Measurements from ENCODE around the gene TBCB.

GRCh38 chr19:36086326-36086725, 28.9 kb upstream of the TBCB start:
- TF ChIP-seq TEAD4 (IDR thresholded peaks at IDR 0.05) (no peak), CREB1 (IDR thresholded peaks at IDR 0.05; ENCODE audit: low read depth) (no peak), RAD21 (IDR thresholded peaks at IDR 0.05; ENCODE audit: low read depth) (no peak), TAF1 (IDR thresholded peaks at IDR 0.05; ENCODE audit: low read depth) (no peak), USF1 (IDR thresholded peaks at IDR 0.05) (no peak), EGR1 (IDR thresholded peaks at IDR 0.05) (no peak)
- TF ChIP-seq, protein P1, sequence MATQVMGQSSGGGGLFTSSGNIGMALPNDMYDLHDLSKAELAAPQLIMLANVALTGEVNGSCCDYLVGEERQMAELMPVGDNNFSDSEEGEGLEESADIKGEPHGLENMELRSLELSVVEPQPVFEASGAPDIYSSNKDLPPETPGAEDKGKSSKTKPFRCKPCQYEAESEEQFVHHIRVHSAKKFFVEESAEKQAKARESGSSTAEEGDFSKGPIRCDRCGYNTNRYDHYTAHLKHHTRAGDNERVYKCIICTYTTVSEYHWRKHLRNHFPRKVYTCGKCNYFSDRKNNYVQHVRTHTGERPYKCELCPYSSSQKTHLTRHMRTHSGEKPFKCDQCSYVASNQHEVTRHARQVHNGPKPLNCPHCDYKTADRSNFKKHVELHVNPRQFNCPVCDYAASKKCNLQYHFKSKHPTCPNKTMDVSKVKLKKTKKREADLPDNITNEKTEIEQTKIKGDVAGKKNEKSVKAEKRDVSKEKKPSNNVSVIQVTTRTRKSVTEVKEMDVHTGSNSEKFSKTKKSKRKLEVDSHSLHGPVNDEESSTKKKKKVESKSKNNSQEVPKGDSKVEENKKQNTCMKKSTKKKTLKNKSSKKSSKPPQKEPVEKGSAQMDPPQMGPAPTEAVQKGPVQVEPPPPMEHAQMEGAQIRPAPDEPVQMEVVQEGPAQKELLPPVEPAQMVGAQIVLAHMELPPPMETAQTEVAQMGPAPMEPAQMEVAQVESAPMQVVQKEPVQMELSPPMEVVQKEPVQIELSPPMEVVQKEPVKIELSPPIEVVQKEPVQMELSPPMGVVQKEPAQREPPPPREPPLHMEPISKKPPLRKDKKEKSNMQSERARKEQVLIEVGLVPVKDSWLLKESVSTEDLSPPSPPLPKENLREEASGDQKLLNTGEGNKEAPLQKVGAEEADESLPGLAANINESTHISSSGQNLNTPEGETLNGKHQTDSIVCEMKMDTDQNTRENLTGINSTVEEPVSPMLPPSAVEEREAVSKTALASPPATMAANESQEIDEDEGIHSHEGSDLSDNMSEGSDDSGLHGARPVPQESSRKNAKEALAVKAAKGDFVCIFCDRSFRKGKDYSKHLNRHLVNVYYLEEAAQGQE (IDR thresholded peaks at IDR 0.05; ENCODE audit: low read depth): no peak

Data from Ishikawa (cell line).